Globus pallidus (tissue), 1 donor: ENCODE results near the gene CDH4.

Experiments
- DNase-seq: peaks from one replicate; pipeline ENCODE4 v3.0.0-alpha.2; 2015; ENCODE audit warnings: low spot score

Gene CDH4

GRCh38 chr20:61583356-61583755 is 331.3 kb downstream of the CDH4 start:
- no peak for DNase-seq

- DNase-seq, result no peak
Measured at GRCh38 chr20:61584851-61585250, 332.8 kb downstream of the CDH4 start.

- DNase-seq, result no peak
Measured at GRCh38 chr20:61585764-61586163, 333.7 kb downstream of the CDH4 start.

- no peak for DNase-seq
Measured at GRCh38 chr20:61587036-61587435, 335.0 kb downstream of the CDH4 start.

- DNase-seq, result no peak
Measured at GRCh38 chr20:61587681-61588289, 335.7 kb downstream of the CDH4 start.

GRCh38 chr20:61588411-61589385 is 336.6 kb downstream of the CDH4 start:
- no peak for DNase-seq

- DNase-seq, result no peak
Measured at GRCh38 chr20:61590236-61590635, 338.2 kb downstream of the CDH4 start.

GRCh38 chr20:61593516-61593915 is 341.5 kb downstream of the CDH4 start:
- no peak for DNase-seq

- no peak for DNase-seq
Measured at GRCh38 chr20:61594198-61594597, 342.1 kb downstream of the CDH4 start.

GRCh38 chr20:61595216-61595615 is 343.2 kb downstream of the CDH4 start:
- no peak for DNase-seq

GRCh38 chr20:61596687-61597330 is 344.7 kb downstream of the CDH4 start:
- no peak for DNase-seq

GRCh38 chr20:61597996-61598395 is 345.9 kb downstream of the CDH4 start:
- DNase-seq, result no peak

GRCh38 chr20:61598586-61598985 is 346.5 kb downstream of the CDH4 start:
- DNase-seq, result no peak

GRCh38 chr20:61599061-61599531 is 347.0 kb downstream of the CDH4 start:
- DNase-seq, result no peak

GRCh38 chr20:61599541-61599992 is 347.5 kb downstream of the CDH4 start:
- DNase-seq, result no peak

GRCh38 chr20:61600016-61600415 is 348.0 kb downstream of the CDH4 start:
- no peak for DNase-seq

GRCh38 chr20:61601361-61601760 is 349.3 kb downstream of the CDH4 start:
- DNase-seq, result no peak

GRCh38 chr20:61601853-61602252 is 349.8 kb downstream of the CDH4 start:
- no peak for DNase-seq

- DNase-seq, result no peak
Measured at GRCh38 chr20:61603715-61604114, 351.7 kb downstream of the CDH4 start.

GRCh38 chr20:61604549-61604948 is 352.5 kb downstream of the CDH4 start:
- no peak for DNase-seq

- no peak for DNase-seq
Measured at GRCh38 chr20:61605283-61605682, 353.2 kb downstream of the CDH4 start.

GRCh38 chr20:61605862-61606557 is 353.9 kb downstream of the CDH4 start:
- no peak for DNase-seq
